Fibroblast of lung (primary cell): ENCODE measurements around the gene RBM4B. TPM values are rescaled to one million over a fixed set of nuclear protein-coding genes. Genes with fewer than 3 reads are reported as not detected.

ENCODE experiments used
- DNase-seq, 2 donors: peaks; one replicate each; pipeline versions ENCODE4 v3.0.0 to v3.0.0-alpha.2; 2010; ENCODE audit warnings: low read depth in 2 of 2
- H2AFZ ChIP-seq: 2 replicates; pipeline ENCODE4 v1.5.1; 2012; ENCODE audit warnings: low read length, control low read depth, inconsistent platforms
- H3K27ac ChIP-seq: 2 replicates; pipeline ENCODE4 v1.5.1; 2011; ENCODE audit warnings: low read length, control low read depth; ENCODE audit not compliant: insufficient read depth
- H3K27me3 ChIP-seq: 2 replicates; pipeline ENCODE4 v1.5.1; 2011; ENCODE audit warnings: mild to moderate bottlenecking, low read length; ENCODE audit not compliant: control insufficient read depth, insufficient read depth
- H3K36me3 ChIP-seq: 2 replicates; pipeline ENCODE4 v1.5.1; 2011; ENCODE audit warnings: low read length; ENCODE audit not compliant: control insufficient read depth, insufficient read depth
- H3K4me1 ChIP-seq: 2 replicates; pipeline ENCODE4 v1.5.1; 2011; ENCODE audit warnings: low read length; ENCODE audit not compliant: control insufficient read depth, insufficient read depth; ENCODE audit errors: extremely low read depth
- H3K4me2 ChIP-seq: 2 replicates; pipeline ENCODE4 v1.5.1; 2011; ENCODE audit warnings: low read length, control low read depth; ENCODE audit not compliant: insufficient read depth; ENCODE audit errors: extremely low read depth
- H3K4me3 ChIP-seq, 4 experiments: fragments of 200-600 bp in 1 of 4; sonication (generic) in 1 of 4; replicated peaks in 1 of 4; 2 replicates each; pipeline ENCODE4 v1.5.1; 2011 to 2016; ENCODE audit warnings: low read length in 4 of 4, low read depth in 3 of 4, mild to moderate bottlenecking in 3 of 4, control low read depth in 2 of 4, inconsistent platforms in 1 of 4, mixed read lengths in 1 of 4; ENCODE audit not compliant: insufficient read depth in 1 of 4; ENCODE audit errors: control extremely low read depth in 1 of 4
- H3K79me2 ChIP-seq: 2 replicates; pipeline ENCODE4 v1.5.1; 2012; ENCODE audit warnings: mild to moderate bottlenecking, low read length, inconsistent platforms; ENCODE audit not compliant: control insufficient read depth, insufficient read depth
- H3K9ac ChIP-seq: 2 replicates; pipeline ENCODE4 v1.5.1; 2011; ENCODE audit warnings: mild to moderate bottlenecking, low read length, control low read depth; ENCODE audit not compliant: insufficient read depth
- H3K9me3 ChIP-seq: 2 replicates; pipeline ENCODE4 v1.5.1; 2012; ENCODE audit warnings: low read depth, low read length; ENCODE audit not compliant: control insufficient read depth, insufficient read depth
- H4K20me1 ChIP-seq: 2 replicates; pipeline ENCODE4 v1.5.1; 2011; ENCODE audit warnings: low read length; ENCODE audit not compliant: control insufficient read depth, insufficient read depth; ENCODE audit errors: extremely low read depth
- CTCF ChIP-seq, 2 donors: IDR thresholded peaks in 1 of 2; conservative IDR thresholded peaks in 1 of 2; 1 replicate in 1 of 2; 2 replicates in 1 of 2; pipeline ENCODE4 v1.5.1; 2011 to 2012; ENCODE audit warnings: low read length in 2 of 2, control low read depth in 1 of 2, inconsistent platforms in 1 of 2, low read depth in 1 of 2, mild to moderate bottlenecking in 1 of 2
- EZH2 ChIP-seq: IDR thresholded peaks from 2 replicates; pipeline ENCODE4 v1.5.1; 2012; ENCODE audit warnings: low read length, control low read depth, mild to moderate bottlenecking; ENCODE audit errors: missing control alignments
- polyA plus RNA-seq, 2 donors: library from polyadenylated mRNA; depleted of rRNA in 1 of 2; stranded (reverse) in 1 of 2; unstranded in 1 of 2; fragments of >200 nt; gene quantifications; 2 replicates each; pipeline ENCODE4 v1.2.1, GENCODE V29; 2011 to 2012; ENCODE audit warnings: missing spikeins in 1 of 2
- total RNA-seq: library from RNA; depleted of rRNA; stranded (reverse); fragments of >200 nt; gene quantifications from 2 replicates; pipeline ENCODE4 v1.2.1, GENCODE V29; 2014

Gene RBM4B
- total and polyA plus RNA-seq, 2 donors (not counting 1 experiment from before 2014, with no cell fraction given): 24.6 to 28.4 TPM

DNA sequence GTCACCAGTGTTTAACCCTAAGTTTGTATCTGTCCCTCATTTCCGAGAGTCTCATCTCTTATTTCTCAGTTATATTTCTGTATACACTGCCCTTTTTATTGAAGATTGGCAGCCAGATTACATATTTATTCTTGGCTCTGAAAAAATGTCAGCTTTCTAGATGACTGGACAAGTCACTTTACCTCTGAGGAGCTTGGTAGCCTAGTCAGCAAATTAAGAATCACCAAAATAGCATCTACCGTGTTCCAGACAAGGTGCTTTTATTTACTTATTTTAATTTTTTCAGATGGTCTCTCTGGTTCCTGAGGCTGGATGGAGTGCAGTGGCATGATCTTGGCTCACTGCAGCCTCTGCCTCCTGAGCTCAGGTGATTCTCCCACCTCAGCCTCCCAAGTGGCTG lies 44.7 kb downstream of the RBM4B start:
- Histone ChIP-seq H3K27me3 (no peaks in the 10 kb centered on the region), H3K9me3 (no peaks in the 10 kb centered on the region), H4K20me1 (no peaks in the 10 kb centered on the region), H3K4me1 (no peaks in the 10 kb centered on the region), H2AFZ (no peak overlapping the region), H3K27ac (no peak overlapping the region), H3K4me3 (no peak overlapping the region), H3K4me2 (no peak overlapping the region), H3K79me2 (peaks cover 80% of the 10 kb centered on the region), H3K9ac (no peak overlapping the region), H3K36me3 (peaks cover 6% of the 10 kb centered on the region)
- TF ChIP-seq EZH2: no peak
- TF ChIP-seq CTCF (conservative IDR thresholded peaks at IDR 0.05 in 1 of 2, IDR thresholded peaks at IDR 0.05 in 1 of 2; ENCODE audit: low read depth in 1 of 2, low read length in 2 of 2): no peak
- no peak for DNase-seq

DNA sequence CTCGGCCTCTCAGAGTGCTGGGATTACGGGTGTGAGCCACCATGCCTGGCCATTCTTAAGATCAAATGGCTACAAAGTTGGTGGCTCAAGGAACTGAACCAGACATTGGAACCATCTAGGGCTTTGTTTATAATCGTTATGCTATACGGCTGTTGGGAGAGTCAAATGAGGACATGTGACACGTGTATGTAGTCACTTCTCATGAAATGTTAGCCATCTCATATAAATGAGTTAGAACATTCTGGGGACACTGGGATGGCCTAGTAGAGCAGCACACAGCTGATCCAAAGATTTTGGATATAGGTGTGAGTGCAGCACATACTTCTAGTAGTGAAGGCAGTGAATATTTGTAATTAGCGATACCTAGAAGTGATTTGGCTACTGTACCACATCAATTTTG lies 45.8 kb downstream of the RBM4B start:
- no peak overlapping the region for H3K9ac ChIP-seq
- H3K4me2 ChIP-seq: no peak overlapping the region
- no peaks in the 10 kb centered on the region for H4K20me1 ChIP-seq
- H3K79me2 ChIP-seq: peaks cover 88% of the 10 kb centered on the region
- no peaks in the 10 kb centered on the region for H3K4me1 ChIP-seq
- H3K36me3 ChIP-seq: peaks cover 13% of the 10 kb centered on the region
- TF ChIP-seq EZH2 (no peak), CTCF (conservative IDR thresholded peaks at IDR 0.05 in 1 of 2, IDR thresholded peaks at IDR 0.05 in 1 of 2; ENCODE audit: low read depth in 1 of 2, low read length in 2 of 2) (no peak)
- H3K27ac ChIP-seq: no peak overlapping the region
- no peak overlapping the region for H2AFZ ChIP-seq
- no peak for DNase-seq
- no peak overlapping the region for H3K4me3 ChIP-seq
- H3K27me3 ChIP-seq: no peaks in the 10 kb centered on the region
- H3K9me3 ChIP-seq: no peaks in the 10 kb centered on the region

DNA sequence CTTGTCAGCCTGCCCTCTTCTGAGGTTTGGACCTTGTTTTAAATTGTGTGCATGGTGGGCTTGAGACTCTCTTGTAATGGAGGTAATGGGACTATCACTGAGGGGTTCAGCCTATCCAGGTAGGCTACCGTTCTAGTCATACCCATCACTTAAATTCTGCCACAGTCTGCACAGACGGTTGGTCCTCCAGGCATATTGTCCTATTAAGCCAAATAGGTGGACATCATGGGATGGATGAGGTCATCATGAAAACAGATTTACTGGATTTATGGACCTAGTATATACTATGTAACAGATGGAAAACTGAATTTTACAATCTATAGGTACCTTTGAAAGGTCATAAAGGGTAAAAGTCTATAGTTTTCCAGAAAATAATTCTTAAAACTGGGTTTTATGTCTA lies 48.3 kb downstream of the RBM4B start:
- no peak overlapping the region for H3K4me3 ChIP-seq
- H3K9ac ChIP-seq: no peak overlapping the region
- H4K20me1 ChIP-seq: no peaks in the 10 kb centered on the region
- TF ChIP-seq CTCF (conservative IDR thresholded peaks at IDR 0.05 in 1 of 2, IDR thresholded peaks at IDR 0.05 in 1 of 2; ENCODE audit: low read depth in 1 of 2, low read length in 2 of 2) (no peak), EZH2 (no peak)
- no peak overlapping the region for H2AFZ ChIP-seq
- H3K36me3 ChIP-seq: peaks cover 35% of the 10 kb centered on the region
- H3K27ac ChIP-seq: no peak overlapping the region
- no peaks in the 10 kb centered on the region for H3K27me3 ChIP-seq
- H3K9me3 ChIP-seq: no peaks in the 10 kb centered on the region
- no peak overlapping the region for H3K4me2 ChIP-seq
- no peak for DNase-seq
- no peaks in the 10 kb centered on the region for H3K4me1 ChIP-seq
- peaks cover 92% of the 10 kb centered on the region for H3K79me2 ChIP-seq
